ENCODE results near the gene COL20A1. TPM values are rescaled to one million over a fixed set of nuclear protein-coding genes. Genes with fewer than 3 reads are reported as not detected.
"Not testable (repeated sequence)": the region's sequence is repeated elsewhere in the genome, so short reads cannot be mapped to it uniquely, and the experiment has no call there.

Gene COL20A1
- total RNA-seq, result not detected in 2 replicates

GRCh38 chr20:63292904-63293303, at the start of gene COL20A1:
COL20A1 (plus strand) TSS chr20:63293186; CDS start chr20:63295108, 1,922 bp downstream.
- H3K27me3 Mint-ChIP-seq (ENCODE audit: insufficient read depth), result peaks cover 10% of the 10 kb centered on the region
- H3K4me3 Mint-ChIP-seq, result no peak within 1 kb of the TSS
- no peaks in the 10 kb centered on the region for H3K9me3 Mint-ChIP-seq
- intact Hi-C loops (cut with micrococcal nuclease), result loop anchor here (5.0 kb wide), 1 partner anchor 76 kb away; the partner anchor contains the start of gene YTHDF1
- DNase-seq (ENCODE audit: low spot score), result no peak
- H3K27ac Mint-ChIP-seq, result no peak within 1 kb of the TSS
- H3K36me3 Mint-ChIP-seq (ENCODE audit: low read depth), result peaks cover 4% of the 10 kb centered on the region
- no peaks in the 10 kb centered on the region for H3K4me1 Mint-ChIP-seq (ENCODE audit: low read depth)

DNA sequence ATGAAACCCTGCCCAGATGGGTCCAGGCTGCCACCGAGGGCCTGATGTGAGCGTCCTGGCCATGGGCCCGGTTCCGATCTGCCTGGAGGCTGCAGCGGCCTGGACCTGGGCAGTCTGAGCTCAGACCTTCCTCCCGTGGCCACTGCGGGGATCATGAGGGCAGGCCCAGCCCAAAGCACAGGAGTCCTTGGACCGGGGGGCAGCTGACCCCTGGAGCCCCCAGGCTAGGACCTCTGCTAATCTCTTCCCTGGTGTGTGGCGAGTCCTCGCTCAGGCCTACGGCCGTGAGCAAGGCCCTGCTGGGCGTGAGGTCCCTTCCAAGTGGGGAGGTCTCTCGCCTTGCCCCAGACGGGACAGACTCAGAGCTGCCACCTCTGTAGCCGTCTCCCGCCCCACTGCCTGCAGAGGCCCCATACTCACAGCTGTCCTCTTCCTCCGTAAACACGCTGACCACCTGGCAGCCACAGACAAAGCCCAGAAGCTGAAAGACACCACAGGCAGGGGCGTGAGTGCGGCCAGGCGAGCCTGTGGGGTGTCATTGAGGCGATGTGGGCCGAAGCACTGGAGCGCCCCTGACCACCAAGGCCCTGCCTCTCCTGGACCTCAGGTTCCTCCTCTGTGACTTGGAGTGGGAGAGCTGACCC, 49.3 kb upstream of the COL20A1 start:
- no peak for DNase-seq (ENCODE audit: low spot score)
- Mint-ChIP-seq H3K27me3 (ENCODE audit: insufficient read depth) (peaks cover 3% of the 10 kb centered on the region), H3K27ac (no peak overlapping the region), H3K4me3 (no peak overlapping the region), H3K36me3 (ENCODE audit: low read depth) (no peaks in the 10 kb centered on the region), H3K9me3 (no peaks in the 10 kb centered on the region), H3K4me1 (ENCODE audit: low read depth) (no peaks in the 10 kb centered on the region)
- intact Hi-C loops (cut with micrococcal nuclease), result no loop called here

GRCh38 chr20:63244468-63244867, 48.5 kb upstream of the COL20A1 start:
- intact Hi-C loops (cut with micrococcal nuclease), result no loop called here
- H3K4me3 Mint-ChIP-seq, result no peak overlapping the region
- H3K27ac Mint-ChIP-seq, result no peak overlapping the region
- H3K27me3 Mint-ChIP-seq (ENCODE audit: insufficient read depth), result peaks cover 3% of the 10 kb centered on the region
- DNase-seq (ENCODE audit: low spot score), result no peak
- no peaks in the 10 kb centered on the region for H3K9me3 Mint-ChIP-seq
- H3K36me3 Mint-ChIP-seq (ENCODE audit: low read depth), result no peaks in the 10 kb centered on the region
- H3K4me1 Mint-ChIP-seq (ENCODE audit: low read depth), result no peaks in the 10 kb centered on the region

- intact Hi-C loops (cut with micrococcal nuclease), result no loop called here
Observed at GRCh38 chr20:63246490-63247288, 46.3 kb upstream of the COL20A1 start.

GRCh38 chr20:63247671-63248228, 45.2 kb upstream of the COL20A1 start:
- H3K27ac Mint-ChIP-seq, result no peak overlapping the region
- H3K27me3 Mint-ChIP-seq (ENCODE audit: insufficient read depth), result peaks cover 9% of the 10 kb centered on the region
- no peaks in the 10 kb centered on the region for H3K36me3 Mint-ChIP-seq (ENCODE audit: low read depth)
- H3K4me1 Mint-ChIP-seq (ENCODE audit: low read depth), result no peaks in the 10 kb centered on the region
- intact Hi-C loops (cut with micrococcal nuclease), result no loop called here
- H3K4me3 Mint-ChIP-seq, result no peak overlapping the region
- no peaks in the 10 kb centered on the region for H3K9me3 Mint-ChIP-seq
- no peak for DNase-seq (ENCODE audit: low spot score)

More at GRCh38 chr20:63246490-63247288, 46.3 kb upstream of the COL20A1 start:
- H3K9me3 Mint-ChIP-seq, result no peaks in the 10 kb centered on the region
- no peaks in the 10 kb centered on the region for H3K4me1 Mint-ChIP-seq (ENCODE audit: low read depth)
- H3K27ac Mint-ChIP-seq, result no peak overlapping the region
- H3K36me3 Mint-ChIP-seq (ENCODE audit: low read depth), result no peaks in the 10 kb centered on the region
- DNase-seq (ENCODE audit: low spot score), result no peak
- peaks cover 7% of the 10 kb centered on the region for H3K27me3 Mint-ChIP-seq (ENCODE audit: insufficient read depth)
- no peak overlapping the region for H3K4me3 Mint-ChIP-seq

DNA sequence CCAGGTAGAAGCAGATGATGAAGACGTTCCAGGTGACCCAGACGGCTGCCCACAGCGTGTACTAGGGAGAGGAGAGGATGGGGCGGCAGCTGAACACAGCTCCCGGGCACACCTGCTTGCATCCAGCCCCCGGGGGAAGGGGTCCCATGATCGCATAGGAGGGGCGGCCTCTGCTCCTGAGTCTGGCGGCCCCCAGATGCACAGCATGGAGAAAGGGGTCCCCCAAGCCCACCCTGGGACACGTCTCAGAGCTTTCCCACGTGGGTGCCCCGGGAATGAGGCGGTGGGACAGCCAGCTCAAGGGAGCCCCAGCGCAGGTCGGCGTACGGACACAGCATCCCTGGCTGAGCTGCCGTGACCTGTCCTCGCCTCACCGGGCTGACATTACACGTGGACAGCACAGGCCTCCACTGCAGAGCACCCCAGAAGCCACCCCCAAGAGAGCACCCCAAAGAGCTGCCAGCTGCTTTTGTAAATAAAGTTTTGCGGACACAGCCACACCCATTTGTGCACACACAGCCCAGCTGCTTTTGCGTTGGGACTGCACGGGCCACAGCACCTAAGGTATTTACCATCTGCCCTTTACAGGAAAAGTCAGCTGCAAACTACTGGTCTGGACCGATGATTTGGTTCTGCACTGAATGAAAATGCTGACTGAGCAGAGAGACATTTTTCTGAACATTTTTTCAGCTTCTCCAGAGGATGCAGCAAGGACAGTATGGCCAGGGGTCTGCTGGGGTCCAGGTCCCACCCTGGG, 44.0 kb upstream of the COL20A1 start:
- H3K4me3 Mint-ChIP-seq, result no peak overlapping the region
- H3K27ac Mint-ChIP-seq, result no peak overlapping the region
- H3K36me3 Mint-ChIP-seq (ENCODE audit: low read depth), result no peaks in the 10 kb centered on the region
- H3K9me3 Mint-ChIP-seq, result no peaks in the 10 kb centered on the region
- intact Hi-C loops (cut with micrococcal nuclease), result no loop called here
- no peaks in the 10 kb centered on the region for H3K4me1 Mint-ChIP-seq (ENCODE audit: low read depth)
- DNase-seq (ENCODE audit: low spot score), result no peak
- peaks cover 15% of the 10 kb centered on the region for H3K27me3 Mint-ChIP-seq (ENCODE audit: insufficient read depth)

DNA sequence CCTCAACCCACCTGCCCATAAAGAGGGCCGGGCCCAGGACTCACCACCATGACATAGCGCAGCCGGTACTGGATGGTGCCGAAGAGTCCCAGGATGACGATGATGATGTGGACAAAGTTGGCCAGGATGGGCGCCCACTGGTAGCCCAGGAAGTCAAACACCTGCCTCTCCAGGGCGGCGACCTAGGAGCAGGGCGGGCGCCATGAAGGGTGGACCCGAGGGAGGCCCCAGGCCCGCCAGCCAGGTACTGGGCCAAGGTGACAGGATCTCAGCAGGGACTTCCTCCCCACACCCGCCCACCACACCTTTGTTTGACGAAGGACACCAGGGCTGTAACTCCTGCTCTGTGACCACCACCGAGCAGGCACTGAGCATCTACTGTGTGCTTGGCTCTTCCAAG, 43.1 kb upstream of the COL20A1 start:
- intact Hi-C loops (cut with micrococcal nuclease), result no loop called here
- H3K27me3 Mint-ChIP-seq (ENCODE audit: insufficient read depth), result peaks cover 18% of the 10 kb centered on the region
- DNase-seq (ENCODE audit: low spot score), result no peak
- H3K4me3 Mint-ChIP-seq, result no peak overlapping the region
- H3K36me3 Mint-ChIP-seq (ENCODE audit: low read depth), result no peaks in the 10 kb centered on the region
- H3K4me1 Mint-ChIP-seq (ENCODE audit: low read depth), result no peaks in the 10 kb centered on the region
- no peak overlapping the region for H3K27ac Mint-ChIP-seq
- H3K9me3 Mint-ChIP-seq, result no peaks in the 10 kb centered on the region

GRCh38 chr20:63251350-63251749, 41.6 kb upstream of the COL20A1 start:
- H3K9me3 Mint-ChIP-seq; H3K27ac Mint-ChIP-seq; DNase-seq (ENCODE audit: low spot score); intact Hi-C loops (cut with micrococcal nuclease); H3K4me1 Mint-ChIP-seq (ENCODE audit: low read depth); H3K36me3 Mint-ChIP-seq (ENCODE audit: low read depth); H3K4me3 Mint-ChIP-seq: not testable (repeated sequence)
- H3K27me3 Mint-ChIP-seq (ENCODE audit: insufficient read depth), result peaks cover 28% of the 10 kb centered on the region

DNA sequence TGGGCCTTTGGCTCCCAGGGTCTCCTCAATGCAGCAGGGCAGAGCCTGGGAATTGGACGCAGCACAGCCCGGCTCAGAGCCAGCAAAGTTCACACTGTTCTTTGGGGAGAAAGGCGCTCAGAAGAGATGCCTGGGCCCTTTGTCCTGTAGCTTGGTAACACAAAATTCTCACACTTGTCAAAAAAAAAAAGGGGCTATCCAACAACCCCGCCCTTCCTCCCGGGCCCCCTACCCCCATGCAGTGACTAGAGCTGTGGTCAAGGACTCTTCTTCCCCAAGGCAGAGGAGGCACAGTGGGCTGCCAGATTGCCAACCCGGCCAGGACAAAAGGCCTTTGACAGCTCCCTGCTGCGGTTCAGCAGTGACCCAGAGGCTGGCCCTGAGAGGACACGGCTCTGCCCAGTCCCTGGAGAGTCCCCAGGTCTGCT, 40.7 kb upstream of the COL20A1 start:
- no peak for DNase-seq (ENCODE audit: low spot score)
- Mint-ChIP-seq H3K4me1 (ENCODE audit: low read depth) (no peaks in the 10 kb centered on the region), H3K9me3 (no peaks in the 10 kb centered on the region), H3K27me3 (ENCODE audit: insufficient read depth) (peaks cover 30% of the 10 kb centered on the region), H3K4me3 (no peak overlapping the region), H3K27ac (no peak overlapping the region), H3K36me3 (ENCODE audit: low read depth) (no peaks in the 10 kb centered on the region)
- intact Hi-C loops (cut with micrococcal nuclease), result no loop called here

DNA sequence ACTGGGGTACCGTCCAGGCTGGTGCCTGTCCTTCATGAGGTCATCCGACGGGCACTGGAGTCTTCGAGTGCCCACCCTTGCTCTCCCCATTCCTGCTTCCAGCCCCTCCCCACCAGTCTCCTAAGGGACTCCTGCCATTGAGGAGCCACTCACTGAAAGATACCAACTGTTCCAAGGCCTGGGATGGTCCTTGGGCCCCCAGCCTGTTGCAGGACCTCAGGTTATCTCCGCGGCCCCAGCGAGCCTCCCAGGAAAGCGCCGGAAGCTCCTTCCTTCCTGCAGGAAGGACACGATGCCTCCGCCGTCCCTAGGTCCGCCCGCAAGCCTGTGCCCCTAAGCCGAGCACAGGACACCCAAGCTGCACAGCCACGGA, 39.9 kb upstream of the COL20A1 start:
- Mint-ChIP-seq H3K4me3 (no peak overlapping the region), H3K27ac (no peak overlapping the region), H3K36me3 (ENCODE audit: low read depth) (no peaks in the 10 kb centered on the region), H3K9me3 (no peaks in the 10 kb centered on the region), H3K4me1 (ENCODE audit: low read depth) (no peaks in the 10 kb centered on the region), H3K27me3 (ENCODE audit: insufficient read depth) (peaks cover 30% of the 10 kb centered on the region)
- DNase-seq (ENCODE audit: low spot score), result no peak
- intact Hi-C loops (cut with micrococcal nuclease), result no loop called here

- Mint-ChIP-seq H3K4me3 (no peak overlapping the region), H3K27me3 (ENCODE audit: insufficient read depth) (peaks cover 33% of the 10 kb centered on the region), H3K9me3 (no peaks in the 10 kb centered on the region), H3K36me3 (ENCODE audit: low read depth) (no peaks in the 10 kb centered on the region), H3K4me1 (ENCODE audit: low read depth) (no peaks in the 10 kb centered on the region), H3K27ac (no peak overlapping the region)
- intact Hi-C loops (cut with micrococcal nuclease), result no loop called here
- no peak for DNase-seq (ENCODE audit: low spot score)
Observed at GRCh38 chr20:63253438-63254231, 39.4 kb upstream of the COL20A1 start.

GRCh38 chr20:63254232-63254605, 38.8 kb upstream of the COL20A1 start, which contains the start of gene NKAIN4:
NKAIN4 (minus strand) TSS chr20:63254463; CDS start chr20:63254450, 13 bp downstream.
- Mint-ChIP-seq H3K27ac (no peak within 1 kb of the TSS), H3K27me3 (ENCODE audit: insufficient read depth) (peaks cover 33% of the 10 kb centered on the region), H3K4me1 (ENCODE audit: low read depth) (no peaks in the 10 kb centered on the region), H3K9me3 (no peaks in the 10 kb centered on the region), H3K4me3 (no peak within 1 kb of the TSS), H3K36me3 (ENCODE audit: low read depth) (no peaks in the 10 kb centered on the region)
- intact Hi-C loops (cut with micrococcal nuclease), result no loop called here
- DNase-seq (ENCODE audit: low spot score), result no peak
